GM06990 (cell line): Measurements from ENCODE around the gene SERINC5.

Experiments used
- DNase-seq: peaks from one replicate; pipeline ENCODE4 v3.0.0-alpha.2; 2011; ENCODE audit not compliant: insufficient read length; ENCODE audit errors: extremely low read depth
- H3K27me3 ChIP-seq: replicated peaks from 2 replicates; pipeline ENCODE4 v1.6.0; 2011; ENCODE audit warnings: low read length; ENCODE audit not compliant: control insufficient read depth, insufficient read depth
- H3K36me3 ChIP-seq: 2 replicates; pipeline ENCODE4 v1.5.1; 2011; ENCODE audit warnings: low read length; ENCODE audit not compliant: control insufficient read depth, insufficient read depth
- H3K4me3 ChIP-seq: replicated peaks from 2 replicates; pipeline ENCODE4 v1.5.1; 2011; ENCODE audit warnings: low read depth, mild to moderate bottlenecking, control low read depth, low read length
- TF ChIP-seq, protein P1 (sequence below): IDR thresholded peaks from 2 replicates; pipeline ENCODE4 v1.5.1; 2011; ENCODE audit warnings: low read length, control low read depth, mild to moderate bottlenecking, inconsistent platforms; ENCODE audit not compliant: insufficient read depth, poor library complexity, severe bottlenecking

SERINC5 gene

DNA sequence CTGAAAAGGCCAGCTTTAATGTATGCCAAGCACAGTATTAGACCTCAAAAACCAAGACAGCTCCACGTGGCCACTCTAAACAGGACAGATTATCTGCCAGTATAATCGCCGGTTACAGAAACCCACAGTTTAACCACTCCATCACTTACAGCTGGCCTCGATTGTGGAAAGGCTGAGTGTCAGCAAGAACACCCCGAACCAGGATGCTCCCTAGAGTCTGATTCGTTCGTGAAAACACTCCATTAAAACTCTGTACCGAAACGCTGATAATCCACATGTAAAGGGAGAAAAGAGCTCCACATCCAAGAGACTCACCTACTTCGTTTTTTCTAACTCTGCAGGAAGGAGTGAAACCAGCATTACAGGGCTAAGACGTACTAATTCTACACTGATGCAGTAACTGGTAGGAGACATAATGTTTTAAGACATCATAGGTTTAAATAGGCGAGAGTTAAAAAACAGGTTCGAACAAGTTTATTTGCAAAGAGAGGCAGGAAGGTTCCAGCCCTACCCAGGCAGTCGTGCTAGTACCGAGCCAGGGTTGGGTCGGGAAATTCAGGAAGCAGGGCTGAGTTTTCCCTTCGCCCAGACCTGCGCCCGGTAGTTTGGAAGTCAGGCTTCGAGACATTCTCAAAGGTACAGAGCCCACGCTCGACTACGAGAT, 949 bp downstream of the SERINC5 start:
- TF ChIP-seq, protein P1, sequence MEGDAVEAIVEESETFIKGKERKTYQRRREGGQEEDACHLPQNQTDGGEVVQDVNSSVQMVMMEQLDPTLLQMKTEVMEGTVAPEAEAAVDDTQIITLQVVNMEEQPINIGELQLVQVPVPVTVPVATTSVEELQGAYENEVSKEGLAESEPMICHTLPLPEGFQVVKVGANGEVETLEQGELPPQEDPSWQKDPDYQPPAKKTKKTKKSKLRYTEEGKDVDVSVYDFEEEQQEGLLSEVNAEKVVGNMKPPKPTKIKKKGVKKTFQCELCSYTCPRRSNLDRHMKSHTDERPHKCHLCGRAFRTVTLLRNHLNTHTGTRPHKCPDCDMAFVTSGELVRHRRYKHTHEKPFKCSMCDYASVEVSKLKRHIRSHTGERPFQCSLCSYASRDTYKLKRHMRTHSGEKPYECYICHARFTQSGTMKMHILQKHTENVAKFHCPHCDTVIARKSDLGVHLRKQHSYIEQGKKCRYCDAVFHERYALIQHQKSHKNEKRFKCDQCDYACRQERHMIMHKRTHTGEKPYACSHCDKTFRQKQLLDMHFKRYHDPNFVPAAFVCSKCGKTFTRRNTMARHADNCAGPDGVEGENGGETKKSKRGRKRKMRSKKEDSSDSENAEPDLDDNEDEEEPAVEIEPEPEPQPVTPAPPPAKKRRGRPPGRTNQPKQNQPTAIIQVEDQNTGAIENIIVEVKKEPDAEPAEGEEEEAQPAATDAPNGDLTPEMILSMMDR = no peak
- DNase-seq = no peak
- no peaks in the 10 kb centered on the region for H3K27me3 ChIP-seq
- H3K36me3 ChIP-seq = no peaks in the 10 kb centered on the region
- peak overlapping the region; percentile 95 for H3K4me3 ChIP-seq

DNA sequence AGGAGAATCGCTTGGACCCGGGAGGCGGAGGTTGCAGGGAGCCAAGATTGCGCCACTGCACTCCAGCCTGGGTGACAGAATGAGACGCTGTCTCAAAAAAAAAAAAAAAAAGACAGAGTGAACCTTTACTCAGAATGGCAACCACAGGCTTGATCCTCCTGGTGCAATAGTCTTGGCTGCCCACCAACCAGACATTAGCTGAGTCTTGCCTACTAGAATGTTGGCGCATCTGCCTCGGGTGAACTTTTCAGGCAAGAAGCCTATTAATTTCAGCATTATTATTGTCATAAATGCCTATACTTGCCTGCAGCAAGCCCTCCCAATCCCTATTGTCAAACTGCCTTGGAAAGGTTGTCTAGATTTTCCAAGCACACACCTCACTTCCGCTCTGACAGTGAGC, 4.2 kb downstream of the SERINC5 start:
- TF ChIP-seq, protein P1 = no peak
- H3K4me3 ChIP-seq = no peak overlapping the region
- H3K36me3 ChIP-seq = no peaks in the 10 kb centered on the region
- no peak for DNase-seq
- no peaks in the 10 kb centered on the region for H3K27me3 ChIP-seq

DNA sequence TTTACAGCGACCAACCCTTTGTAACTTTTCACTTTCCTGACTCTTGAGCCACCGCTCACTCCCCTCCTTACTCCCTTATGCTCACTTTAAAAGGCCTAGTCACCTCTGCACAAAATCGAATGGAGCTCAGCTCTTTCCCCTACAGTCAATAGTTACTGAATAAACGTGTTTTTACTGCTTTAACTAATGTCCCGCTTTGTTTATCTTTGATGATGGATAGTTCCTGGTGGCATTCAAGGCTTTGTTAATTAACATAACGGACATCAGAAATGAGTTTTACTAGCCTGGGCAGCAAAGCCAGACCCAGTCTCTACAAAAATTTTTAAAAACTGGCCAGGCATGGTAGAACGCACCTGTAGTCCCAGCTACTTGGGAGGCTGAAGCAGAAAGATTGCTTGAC, 5.0 kb downstream of the SERINC5 start:
- Histone ChIP-seq H3K36me3 (no peaks in the 10 kb centered on the region), H3K27me3 (no peaks in the 10 kb centered on the region), H3K4me3 (no peak overlapping the region)
- TF ChIP-seq, protein P1 = no peak
- DNase-seq = no peak

DNA sequence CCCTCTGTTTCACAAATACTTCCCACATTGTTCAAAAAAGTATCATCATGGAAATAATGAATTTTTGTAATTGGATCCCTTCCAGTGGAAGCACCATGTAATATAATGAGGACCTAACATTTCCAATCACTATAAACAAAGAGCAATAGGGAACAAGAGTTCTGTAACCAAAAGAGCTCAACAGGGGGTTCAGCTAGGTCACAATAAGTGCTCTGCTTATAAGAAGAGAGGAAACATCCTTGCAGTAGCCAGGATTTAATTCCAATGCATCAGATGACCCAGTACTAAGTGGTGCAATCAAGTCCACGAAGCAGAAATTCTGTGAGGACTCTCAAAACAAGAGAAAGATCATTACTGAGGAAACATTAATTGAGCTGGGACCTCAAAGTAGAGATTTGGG, 5.9 kb downstream of the SERINC5 start:
- H3K36me3 ChIP-seq = no peaks in the 10 kb centered on the region
- TF ChIP-seq, protein P1 = no peak
- H3K27me3 ChIP-seq = no peaks in the 10 kb centered on the region
- DNase-seq = no peak
- H3K4me3 ChIP-seq = no peak overlapping the region

DNA sequence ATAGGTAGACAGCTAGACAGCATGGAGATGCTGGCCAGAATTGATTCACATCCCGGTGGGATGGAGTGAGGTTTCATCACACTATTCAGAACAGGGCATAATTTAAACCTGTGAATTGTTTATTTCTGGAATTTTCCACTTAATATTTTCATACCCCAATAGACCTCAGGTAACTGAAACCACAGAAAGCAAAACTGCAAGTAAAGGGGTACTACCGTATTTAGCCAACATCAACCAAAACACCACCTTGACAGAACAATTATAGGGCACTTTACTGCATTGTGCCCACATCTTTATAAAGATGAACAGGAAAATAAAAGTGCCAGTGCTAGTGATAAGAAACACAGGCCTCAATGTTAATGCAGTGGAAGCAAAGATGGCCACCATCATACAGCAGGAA, 7.5 kb downstream of the SERINC5 start:
- DNase-seq = no peak
- TF ChIP-seq, protein P1 = no peak
- Histone ChIP-seq H3K27me3 (no peaks in the 10 kb centered on the region), H3K36me3 (no peaks in the 10 kb centered on the region), H3K4me3 (no peak overlapping the region)
